Calu3 (cell line): ENCODE data around the gene PSTPIP1. TPM values are rescaled to one million over a fixed set of nuclear protein-coding genes. Genes with fewer than 3 reads are reported as not detected.
A peak's percentile ranks its signal among the peaks of the same experiment; 100 is the strongest.

Source experiments
- BruUV-seq: library from RNA; stranded (reverse); fragments of 400-500 nt; replicated peaks from 2 replicates; lab custom pipeline; 2021; lab: Mats Ljungman, UMichigan
- CTCF ChIA-PET: fragments of 300-600 bp; sonication (Branson Sonifier 250); formaldehyde crosslinking; loops from one replicate; lab custom pipeline; 2022; ENCODE audit warnings: antibody characterized with exemption; lab: Charles Lee
- DNase-seq: peaks from one replicate; pipeline ENCODE4 v3.0.0; 2022
- H3K27ac Mint-ChIP-seq: one replicate; pipeline ENCODE4 v1.8.0; 2022; ENCODE audit warnings: mixed read lengths; ENCODE audit not compliant: unreplicated experiment
- H3K27me3 Mint-ChIP-seq: one replicate; pipeline ENCODE4 v1.8.0; 2022; ENCODE audit warnings: mixed read lengths; ENCODE audit not compliant: unreplicated experiment
- H3K36me3 Mint-ChIP-seq: one replicate; pipeline ENCODE4 v1.8.0; 2022; ENCODE audit warnings: mild to moderate bottlenecking, moderate library complexity, mixed read lengths; ENCODE audit not compliant: insufficient read depth, unreplicated experiment
- H3K4me1 Mint-ChIP-seq: one replicate; pipeline ENCODE4 v1.8.0; 2022; ENCODE audit warnings: mild to moderate bottlenecking, low read depth, mixed read lengths; ENCODE audit not compliant: unreplicated experiment
- H3K4me3 Mint-ChIP-seq: one replicate; pipeline ENCODE4 v1.8.0; 2022; ENCODE audit warnings: mild to moderate bottlenecking, low read depth, moderate library complexity, mixed read lengths; ENCODE audit not compliant: unreplicated experiment
- H3K9me3 Mint-ChIP-seq: one replicate; pipeline ENCODE4 v1.8.0; 2022; ENCODE audit warnings: low read depth, mixed read lengths; ENCODE audit not compliant: unreplicated experiment
- intact Hi-C: fragments of 100-400 bp; cut with micrococcal nuclease; formaldehyde crosslinking; loops from one replicate; pipeline ENCODE4 v1.10.0; 2022; ENCODE audit not compliant: unreplicated experiment
- total RNA-seq: library from RNA; stranded (reverse); gene quantifications from 2 replicates; pipeline ENCODE4 v1.2.3, GENCODE V29; 2022
- TF ChIP-seq, protein P1 (sequence below): fragments of 200-600 bp; IDR thresholded peaks from one replicate; pipeline ENCODE4 v1.8.0; 2022; ENCODE audit warnings: antibody characterized with exemption; ENCODE audit not compliant: unreplicated experiment

Gene PSTPIP1
- total RNA-seq, 1 experiment from 2014 or later: not detected

DNA sequence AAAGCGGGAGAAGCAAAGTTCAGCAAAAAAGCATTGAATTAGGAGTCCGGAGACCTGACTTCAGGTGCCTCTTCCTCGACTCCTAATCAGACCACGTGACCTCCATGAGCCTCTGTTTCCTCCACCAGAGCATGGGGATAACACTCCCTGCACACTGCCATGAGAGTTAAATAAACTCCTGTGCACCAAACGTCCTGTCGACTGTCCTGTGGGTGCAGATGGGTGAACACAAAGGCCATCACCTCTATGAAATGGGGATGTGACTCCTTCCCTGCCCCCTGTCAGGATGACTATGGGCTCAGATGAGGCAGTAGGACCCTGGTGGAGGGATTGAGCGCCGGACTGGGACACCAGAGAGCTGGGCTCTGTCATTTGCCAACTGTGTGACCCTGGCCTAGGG is 89.5 kb downstream of the PSTPIP1 start:
- CTCF ChIA-PET: no interaction called here
- Mint-ChIP-seq H3K4me1 (peaks cover 20% of the 10 kb centered on the region), H3K27me3 (no peaks in the 10 kb centered on the region), H3K9me3 (no peaks in the 10 kb centered on the region), H3K27ac (no peak overlapping the region), H3K36me3 (peaks cover 13% of the 10 kb centered on the region), H3K4me3 (no peak overlapping the region)
- TF ChIP-seq, protein P1, sequence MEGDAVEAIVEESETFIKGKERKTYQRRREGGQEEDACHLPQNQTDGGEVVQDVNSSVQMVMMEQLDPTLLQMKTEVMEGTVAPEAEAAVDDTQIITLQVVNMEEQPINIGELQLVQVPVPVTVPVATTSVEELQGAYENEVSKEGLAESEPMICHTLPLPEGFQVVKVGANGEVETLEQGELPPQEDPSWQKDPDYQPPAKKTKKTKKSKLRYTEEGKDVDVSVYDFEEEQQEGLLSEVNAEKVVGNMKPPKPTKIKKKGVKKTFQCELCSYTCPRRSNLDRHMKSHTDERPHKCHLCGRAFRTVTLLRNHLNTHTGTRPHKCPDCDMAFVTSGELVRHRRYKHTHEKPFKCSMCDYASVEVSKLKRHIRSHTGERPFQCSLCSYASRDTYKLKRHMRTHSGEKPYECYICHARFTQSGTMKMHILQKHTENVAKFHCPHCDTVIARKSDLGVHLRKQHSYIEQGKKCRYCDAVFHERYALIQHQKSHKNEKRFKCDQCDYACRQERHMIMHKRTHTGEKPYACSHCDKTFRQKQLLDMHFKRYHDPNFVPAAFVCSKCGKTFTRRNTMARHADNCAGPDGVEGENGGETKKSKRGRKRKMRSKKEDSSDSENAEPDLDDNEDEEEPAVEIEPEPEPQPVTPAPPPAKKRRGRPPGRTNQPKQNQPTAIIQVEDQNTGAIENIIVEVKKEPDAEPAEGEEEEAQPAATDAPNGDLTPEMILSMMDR: no peak
- no TSS peak for BruUV-seq
- intact Hi-C loops: no loop called here
- DNase-seq: no peak

DNA sequence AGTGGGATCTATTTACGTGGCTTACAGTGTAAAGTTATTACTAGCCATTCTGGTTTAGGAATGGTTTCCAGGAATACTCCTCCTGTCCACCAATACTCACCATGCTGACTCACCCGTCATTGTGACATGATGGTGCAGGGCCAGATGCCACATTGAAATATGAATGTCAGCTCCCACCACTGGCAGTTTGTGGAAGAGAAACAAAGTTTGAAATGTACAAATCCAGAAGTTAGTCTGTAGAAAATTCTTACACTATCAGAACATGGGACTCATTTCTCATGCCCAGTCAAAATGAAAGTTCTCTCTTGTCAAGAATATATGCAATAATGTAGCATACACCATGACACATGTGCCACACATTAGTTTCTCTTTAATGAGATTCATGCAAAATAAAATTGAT is 90.4 kb downstream of the PSTPIP1 start:
- Mint-ChIP-seq H3K4me3 (no peak overlapping the region), H3K27ac (no peak overlapping the region), H3K27me3 (no peaks in the 10 kb centered on the region), H3K9me3 (no peaks in the 10 kb centered on the region), H3K36me3 (peaks cover 13% of the 10 kb centered on the region), H3K4me1 (peaks cover 20% of the 10 kb centered on the region)
- intact Hi-C loops: no loop called here
- peak; percentile 24 for DNase-seq
- TF ChIP-seq, protein P1: no peak
- CTCF ChIA-PET: no interaction called here
- BruUV-seq: no TSS peak

Other genes with a start within 250 kb of the PSTPIP1 start
- 23.9 and 34.8 TPM in 2 replicates for gene SCAPER, start 89.8 kb upstream of the PSTPIP1 start, total RNA-seq
- gene RCN2, start 63.4 kb upstream of the PSTPIP1 start, total RNA-seq: 78.2 and 93.4 TPM in 2 replicates
- gene TSPAN3, start 76.0 kb downstream of the PSTPIP1 start, total RNA-seq: 404 and 463 TPM in 2 replicates